GM12874 (cell line): ENCODE data around the gene BTF3L4.

Source experiments
- TF ChIP-seq, protein P1 (sequence below): IDR thresholded peaks from 2 replicates; pipeline ENCODE4 v1.5.1; 2011; ENCODE audit warnings: low read depth, mild to moderate bottlenecking, control low read depth, low read length, moderate library complexity; ENCODE audit not compliant: insufficient read depth

BTF3L4 gene

GRCh38 chr1:52045236-52045635 is 10.9 kb upstream of the BTF3L4 start:
- TF ChIP-seq, protein P1, sequence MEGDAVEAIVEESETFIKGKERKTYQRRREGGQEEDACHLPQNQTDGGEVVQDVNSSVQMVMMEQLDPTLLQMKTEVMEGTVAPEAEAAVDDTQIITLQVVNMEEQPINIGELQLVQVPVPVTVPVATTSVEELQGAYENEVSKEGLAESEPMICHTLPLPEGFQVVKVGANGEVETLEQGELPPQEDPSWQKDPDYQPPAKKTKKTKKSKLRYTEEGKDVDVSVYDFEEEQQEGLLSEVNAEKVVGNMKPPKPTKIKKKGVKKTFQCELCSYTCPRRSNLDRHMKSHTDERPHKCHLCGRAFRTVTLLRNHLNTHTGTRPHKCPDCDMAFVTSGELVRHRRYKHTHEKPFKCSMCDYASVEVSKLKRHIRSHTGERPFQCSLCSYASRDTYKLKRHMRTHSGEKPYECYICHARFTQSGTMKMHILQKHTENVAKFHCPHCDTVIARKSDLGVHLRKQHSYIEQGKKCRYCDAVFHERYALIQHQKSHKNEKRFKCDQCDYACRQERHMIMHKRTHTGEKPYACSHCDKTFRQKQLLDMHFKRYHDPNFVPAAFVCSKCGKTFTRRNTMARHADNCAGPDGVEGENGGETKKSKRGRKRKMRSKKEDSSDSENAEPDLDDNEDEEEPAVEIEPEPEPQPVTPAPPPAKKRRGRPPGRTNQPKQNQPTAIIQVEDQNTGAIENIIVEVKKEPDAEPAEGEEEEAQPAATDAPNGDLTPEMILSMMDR: no peak

GRCh38 chr1:52053862-52054261 is 2.2 kb upstream of the BTF3L4 start:
- TF ChIP-seq, protein P1: no peak

DNA sequence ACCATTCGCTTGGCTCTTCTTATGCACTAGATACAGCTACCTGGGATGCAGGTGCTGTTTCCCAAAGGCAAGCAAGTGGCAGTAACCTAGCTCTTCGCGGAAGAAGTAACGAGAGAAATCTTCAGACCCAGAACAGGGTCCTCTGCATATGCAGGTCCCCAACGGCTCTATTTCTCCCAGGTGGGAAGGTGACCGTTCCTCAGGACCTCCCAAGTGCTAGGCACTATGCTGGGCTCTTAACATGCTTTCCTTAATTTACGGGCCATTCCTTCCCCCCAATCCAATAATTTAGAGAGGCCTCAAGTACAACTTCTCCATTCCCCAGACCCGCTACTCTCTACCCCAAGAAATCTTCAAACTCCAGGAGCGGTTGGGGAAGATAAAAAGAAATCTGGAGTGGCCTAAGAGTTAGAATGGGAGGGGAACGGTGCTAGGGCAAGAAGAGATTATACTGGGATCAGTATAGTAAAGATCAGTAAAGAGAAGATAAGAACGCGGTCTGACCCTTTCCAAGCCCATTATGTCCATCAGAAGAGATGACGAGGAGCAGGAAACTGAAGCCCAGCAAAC is 1.5 kb upstream of the BTF3L4 start:
- TF ChIP-seq, protein P1: no peak

DNA sequence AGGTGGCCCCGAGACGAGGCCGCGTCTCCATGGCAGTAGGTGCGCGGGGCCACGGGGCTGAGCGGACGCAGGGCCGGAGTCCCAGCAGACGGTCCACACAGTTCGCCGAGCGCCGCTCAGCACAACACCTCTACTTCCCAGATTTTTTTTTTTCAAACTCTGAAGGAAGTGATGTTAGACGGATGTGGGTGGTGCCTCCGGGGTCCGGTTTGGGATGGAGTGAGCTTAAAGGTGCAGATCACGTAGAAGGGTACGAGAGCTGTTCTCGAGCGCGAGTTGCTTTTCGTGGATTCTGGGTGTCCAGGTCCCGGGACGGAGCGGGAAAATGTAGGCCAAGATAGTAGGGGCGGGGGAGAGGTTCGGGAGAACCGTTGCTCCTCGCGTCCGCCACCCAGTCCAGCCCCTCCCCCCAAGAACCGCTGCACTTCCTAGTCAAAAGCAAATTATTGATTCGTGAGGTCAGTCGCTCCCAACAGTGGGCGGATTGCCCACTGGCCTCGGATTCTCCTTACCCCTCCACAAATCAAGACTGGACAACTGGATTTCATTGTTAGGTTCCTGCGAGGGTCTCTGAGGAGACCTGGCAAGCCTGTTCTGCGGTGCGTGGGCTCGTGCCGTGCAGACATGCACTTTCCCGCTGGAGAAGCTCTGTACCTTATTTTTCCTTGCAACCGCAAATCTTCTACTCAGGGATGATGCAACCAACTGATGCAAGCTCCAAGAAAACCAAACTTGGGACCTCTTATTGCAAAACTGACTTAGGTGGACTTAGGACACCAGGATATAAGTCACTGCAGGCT is 829 bp upstream of the BTF3L4 start, which contains the start of gene TXNDC12:
Gene TXNDC12 (minus strand): TSS at position 126 of the 800 bp plus-strand sequence. CDS start 95 bp downstream, at position 31.
- TF ChIP-seq, protein P1: no peak

- TF ChIP-seq, protein P1: no peak
Observed at GRCh38 chr1:52055866-52056162, 281 bp upstream of the BTF3L4 start.

DNA sequence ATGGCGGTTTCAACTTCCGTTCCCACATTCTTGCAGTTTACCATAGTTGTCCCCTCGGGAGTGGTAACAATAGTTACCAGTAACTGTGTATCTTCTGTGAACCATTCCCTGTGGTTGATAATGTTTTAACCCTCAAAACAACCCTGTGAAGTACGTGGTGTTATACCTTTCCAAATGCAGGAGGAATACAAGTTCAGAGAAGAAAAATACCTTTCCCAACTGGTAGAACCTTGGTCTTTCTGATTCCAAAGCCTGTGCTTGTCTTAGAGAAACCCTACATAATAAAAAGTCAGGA is 789 bp downstream of the BTF3L4 start:
- TF ChIP-seq, protein P1: no peak

DNA sequence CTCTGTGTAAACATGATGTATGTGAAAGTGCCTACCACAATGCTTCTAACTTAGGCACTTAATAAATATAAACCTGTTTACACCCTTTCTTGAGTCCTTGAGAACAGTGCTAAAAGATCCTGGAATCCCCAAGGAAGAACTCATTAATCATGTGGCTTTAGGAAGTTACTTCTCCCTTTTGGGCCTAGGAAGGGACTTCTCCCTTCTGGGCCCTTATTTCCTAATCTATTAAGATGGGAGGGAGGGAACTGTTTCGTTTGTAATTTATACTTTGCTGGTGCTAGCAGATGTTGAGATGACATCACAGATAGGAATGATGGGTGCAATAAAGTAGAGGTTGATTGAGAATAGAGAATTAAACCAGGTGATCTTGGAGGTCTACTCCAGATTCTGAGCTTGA is 1.2 kb downstream of the BTF3L4 start:
- TF ChIP-seq, protein P1: no peak
